Mucosa of descending colon (tissue), 3 donors: Measurements from ENCODE around the gene MYOZ3. TPM values are rescaled to one million over a fixed set of nuclear protein-coding genes. Genes with fewer than 3 reads are reported as not detected.

Experiments
- ATAC-seq: fragments of 200-7000 bp; cut with Tn5 transposase; one replicate; pipeline ENCODE4 v1.9.1; 2020; ENCODE audit warnings: mild to moderate bottlenecking, moderate library complexity
- DNase-seq, 3 donors: peaks; one replicate each; pipeline ENCODE4 v3.0.0-alpha.2; 2020
- H3K36me3 ChIP-seq: fragments of 200-600 bp; one replicate; pipeline ENCODE4 v1.8.0; 2021; ENCODE audit warnings: low read depth, mild to moderate bottlenecking
- H3K4me1 ChIP-seq: fragments of 200-600 bp; one replicate; pipeline ENCODE4 v1.8.0; 2021; ENCODE audit warnings: low read depth, mild to moderate bottlenecking
- H3K4me3 ChIP-seq: fragments of 200-600 bp; one replicate; pipeline ENCODE4 v1.8.0; 2021; ENCODE audit warnings: mild to moderate bottlenecking
- H3K9me3 ChIP-seq: fragments of 200-600 bp; one replicate; pipeline ENCODE4 v1.8.0; 2021; ENCODE audit warnings: mild to moderate bottlenecking
- intact Hi-C, 2 donors: fragments of 100-400 bp; cut with DNase I in 1 of 2; cut with micrococcal nuclease in 1 of 2; formaldehyde crosslinking; loops; one replicate each; pipeline versions ENCODE4 v1.11.0 to v1.11.1; 2022; cut with DNase I, micrococcal nuclease
- total RNA-seq, 3 donors: library from RNA; stranded (reverse); fragmentation: NEBNext Ultra II Directional in 2 of 3; extraction: Animal tissue kit (Norgen Biotek cat#: 25700) in 2 of 3; gene quantifications; one replicate each; pipeline versions ENCODE4 v1.2.1 to v1.2.4, GENCODE V29; 2021 to 2023
- TF ChIP-seq, protein P1 (sequence below): fragments of 200-600 bp; IDR thresholded peaks from one replicate; pipeline ENCODE4 v1.8.0; 2022; ENCODE audit warnings: antibody characterized with exemption, mild to moderate bottlenecking
- donor health status: DM: no; HTN: no; CAD: no; lungs with moderate emphysema.
- donor health status: DM: no; HTN: no; CAD: no.
- donor health status: DM: no; HTN: yes; CAD: no.

Gene MYOZ3
- total RNA-seq, 3 donors from 2014 or later = 0.09 to 0.48 (median 0.35) TPM

DNA sequence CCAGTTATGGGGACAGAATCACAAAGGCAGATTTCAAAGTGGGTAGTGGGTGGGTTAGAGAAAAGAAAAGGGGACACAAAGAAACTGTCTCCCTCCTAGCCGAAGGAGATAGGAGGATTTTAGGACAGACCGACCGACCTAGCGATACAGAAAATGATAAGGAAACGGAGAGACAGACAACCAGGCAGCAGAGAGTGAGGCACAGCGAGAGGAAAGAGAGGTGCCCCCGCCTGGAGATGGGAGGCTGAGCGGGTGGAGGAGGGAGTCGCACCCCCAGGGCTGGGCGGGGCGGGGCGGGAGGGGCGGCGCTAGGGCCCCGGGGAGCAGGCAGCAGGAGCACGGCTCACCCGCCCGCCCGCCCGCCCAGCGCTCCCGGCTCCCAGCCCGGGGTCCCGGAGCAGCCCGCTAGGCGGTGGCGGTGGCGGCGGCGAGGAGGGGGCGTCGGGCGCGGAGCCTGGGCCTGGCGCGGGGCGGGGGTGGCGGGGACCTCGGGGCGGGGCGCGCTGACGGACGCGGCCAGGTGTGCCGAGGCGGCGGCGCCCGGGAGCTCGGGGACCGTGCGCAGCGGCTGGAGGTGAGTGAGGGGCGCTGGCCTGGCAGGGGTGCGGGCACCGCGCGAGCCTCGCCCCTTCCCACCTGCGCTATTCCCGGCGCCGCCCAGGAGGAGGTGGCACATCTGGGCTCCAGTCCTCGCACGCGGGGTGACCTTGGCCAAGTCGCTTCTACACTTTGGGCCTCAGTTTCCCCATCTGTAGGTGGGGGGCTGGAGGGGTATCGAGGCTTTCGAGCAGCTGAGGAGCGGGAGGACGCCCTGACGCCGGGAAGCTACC, 36.5 kb upstream of the MYOZ3 start:
- peak in 2 of 3 donors; percentile 56 to 69 for DNase-seq
- H3K4me3 ChIP-seq = peak overlapping the region; percentile 42
- peak; percentile 58 for ATAC-seq
- peaks cover 11% of the 10 kb centered on the region for H3K4me1 ChIP-seq
- H3K36me3 ChIP-seq = no peaks in the 10 kb centered on the region
- TF ChIP-seq, protein P1, sequence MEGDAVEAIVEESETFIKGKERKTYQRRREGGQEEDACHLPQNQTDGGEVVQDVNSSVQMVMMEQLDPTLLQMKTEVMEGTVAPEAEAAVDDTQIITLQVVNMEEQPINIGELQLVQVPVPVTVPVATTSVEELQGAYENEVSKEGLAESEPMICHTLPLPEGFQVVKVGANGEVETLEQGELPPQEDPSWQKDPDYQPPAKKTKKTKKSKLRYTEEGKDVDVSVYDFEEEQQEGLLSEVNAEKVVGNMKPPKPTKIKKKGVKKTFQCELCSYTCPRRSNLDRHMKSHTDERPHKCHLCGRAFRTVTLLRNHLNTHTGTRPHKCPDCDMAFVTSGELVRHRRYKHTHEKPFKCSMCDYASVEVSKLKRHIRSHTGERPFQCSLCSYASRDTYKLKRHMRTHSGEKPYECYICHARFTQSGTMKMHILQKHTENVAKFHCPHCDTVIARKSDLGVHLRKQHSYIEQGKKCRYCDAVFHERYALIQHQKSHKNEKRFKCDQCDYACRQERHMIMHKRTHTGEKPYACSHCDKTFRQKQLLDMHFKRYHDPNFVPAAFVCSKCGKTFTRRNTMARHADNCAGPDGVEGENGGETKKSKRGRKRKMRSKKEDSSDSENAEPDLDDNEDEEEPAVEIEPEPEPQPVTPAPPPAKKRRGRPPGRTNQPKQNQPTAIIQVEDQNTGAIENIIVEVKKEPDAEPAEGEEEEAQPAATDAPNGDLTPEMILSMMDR = no peak
- no peaks in the 10 kb centered on the region for H3K9me3 ChIP-seq
- intact Hi-C loops = no loop called here

DNA sequence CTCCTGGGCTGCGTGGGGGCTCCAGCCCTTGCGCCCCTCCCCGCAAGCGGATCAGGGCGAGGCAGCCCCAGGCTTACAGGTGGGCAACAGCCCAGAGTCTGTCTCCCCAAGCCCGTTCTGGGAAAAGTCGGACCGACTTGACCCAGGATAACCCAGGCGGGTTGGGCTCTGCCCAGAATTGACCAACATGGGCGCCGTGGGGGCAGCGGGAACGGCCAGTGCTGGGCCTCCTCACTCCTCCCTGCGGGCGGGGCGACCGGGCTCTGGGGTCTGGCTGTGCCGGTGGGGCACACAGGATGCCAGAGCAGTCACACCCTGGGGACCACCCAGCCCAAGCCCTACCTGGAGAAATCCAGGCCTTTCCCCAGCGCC, 35.9 kb upstream of the MYOZ3 start:
- no peaks in the 10 kb centered on the region for H3K9me3 ChIP-seq
- TF ChIP-seq, protein P1 = no peak
- intact Hi-C loops = no loop called here
- ATAC-seq = peak; percentile 31
- peak overlapping the region; percentile 42 for H3K4me3 ChIP-seq
- peaks cover 11% of the 10 kb centered on the region for H3K4me1 ChIP-seq
- no peaks in the 10 kb centered on the region for H3K36me3 ChIP-seq
- peak in 2 of 3 donors; percentile 41 to 69 for DNase-seq

DNA sequence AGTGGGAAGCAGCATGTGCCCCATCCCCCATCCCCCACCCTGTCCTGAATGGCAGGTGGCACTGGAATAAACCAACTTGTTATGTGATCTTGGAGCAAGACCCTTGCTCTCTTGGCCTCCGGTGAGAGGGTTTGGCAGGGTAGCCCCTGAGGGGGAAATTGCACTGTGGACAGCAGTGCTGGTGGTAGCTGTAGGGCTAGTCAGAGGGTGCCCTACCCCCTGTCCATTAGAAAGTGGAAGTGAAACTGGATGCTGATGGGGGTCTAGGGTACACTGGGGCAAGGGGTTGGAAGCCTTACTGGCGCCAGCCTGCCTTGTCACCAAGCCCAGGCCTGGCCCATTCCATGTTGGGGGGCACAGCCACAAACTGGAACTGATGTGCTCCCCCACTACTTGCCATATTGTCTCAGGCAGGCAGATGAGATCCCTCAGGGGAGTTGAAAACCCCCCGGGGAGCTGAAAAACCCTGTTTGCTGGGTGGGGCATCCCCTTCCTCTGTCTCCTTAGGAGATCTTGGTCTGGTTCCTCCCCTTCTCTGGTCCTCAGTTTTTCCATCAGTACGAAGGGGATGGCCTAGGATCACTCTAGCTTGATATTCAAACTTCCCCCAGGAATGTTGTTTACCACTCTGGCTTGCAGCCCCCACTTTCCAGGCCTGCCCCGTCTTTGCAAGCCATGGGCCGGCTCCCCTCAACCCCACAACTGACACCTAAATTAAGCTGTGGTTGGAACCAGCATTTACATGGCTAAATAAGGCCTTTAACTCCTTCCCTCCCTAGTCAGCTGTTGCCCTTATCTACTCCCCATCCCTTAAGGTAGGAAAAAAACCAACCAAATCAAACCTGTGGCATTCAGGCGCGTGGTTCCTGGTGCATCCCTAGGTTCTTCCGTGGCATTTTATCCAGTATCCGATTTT, 35.0 kb upstream of the MYOZ3 start:
- intact Hi-C loops = no loop called here
- TF ChIP-seq, protein P1 = no peak
- H3K4me1 ChIP-seq = peaks cover 11% of the 10 kb centered on the region

DNA sequence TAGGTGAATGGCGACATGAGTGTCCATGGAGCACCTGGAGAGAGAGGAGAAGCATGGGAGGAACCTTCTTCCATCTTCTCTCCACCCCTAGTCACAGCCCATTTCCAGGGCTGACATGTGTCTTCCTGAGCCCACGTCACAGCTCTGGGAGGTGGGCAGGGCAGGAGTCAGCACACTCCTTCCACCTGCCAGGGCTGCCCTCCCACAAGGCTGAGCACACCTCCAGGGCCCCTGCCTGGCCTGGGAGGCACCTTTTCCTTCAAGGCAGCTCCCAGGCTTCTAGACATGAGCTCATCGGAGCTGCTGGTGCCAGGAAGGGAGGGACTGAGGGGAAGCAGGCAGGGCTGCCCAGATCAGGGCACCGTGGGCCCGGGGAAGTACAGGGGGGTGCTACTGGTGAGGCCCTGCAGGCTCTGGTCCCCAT, 34.2 kb upstream of the MYOZ3 start:
- H3K9me3 ChIP-seq = no peaks in the 10 kb centered on the region
- H3K36me3 ChIP-seq = no peaks in the 10 kb centered on the region
- TF ChIP-seq, protein P1 = no peak
- ATAC-seq = peak; percentile 69
- H3K4me3 ChIP-seq = no peak overlapping the region
- intact Hi-C loops = no loop called here
- peaks cover 11% of the 10 kb centered on the region for H3K4me1 ChIP-seq
- peak in 2 of 3 donors; percentile 63 to 66 for DNase-seq

More for the DNA sequence above, 35.0 kb upstream of the MYOZ3 start:
- Histone ChIP-seq H3K4me3 (peak overlapping the region; percentile 42), H3K36me3 (no peaks in the 10 kb centered on the region), H3K9me3 (no peaks in the 10 kb centered on the region)
- DNase-seq (peak in 1 of 3 donors; percentile 41), ATAC-seq (peak; percentile 8)

DNA sequence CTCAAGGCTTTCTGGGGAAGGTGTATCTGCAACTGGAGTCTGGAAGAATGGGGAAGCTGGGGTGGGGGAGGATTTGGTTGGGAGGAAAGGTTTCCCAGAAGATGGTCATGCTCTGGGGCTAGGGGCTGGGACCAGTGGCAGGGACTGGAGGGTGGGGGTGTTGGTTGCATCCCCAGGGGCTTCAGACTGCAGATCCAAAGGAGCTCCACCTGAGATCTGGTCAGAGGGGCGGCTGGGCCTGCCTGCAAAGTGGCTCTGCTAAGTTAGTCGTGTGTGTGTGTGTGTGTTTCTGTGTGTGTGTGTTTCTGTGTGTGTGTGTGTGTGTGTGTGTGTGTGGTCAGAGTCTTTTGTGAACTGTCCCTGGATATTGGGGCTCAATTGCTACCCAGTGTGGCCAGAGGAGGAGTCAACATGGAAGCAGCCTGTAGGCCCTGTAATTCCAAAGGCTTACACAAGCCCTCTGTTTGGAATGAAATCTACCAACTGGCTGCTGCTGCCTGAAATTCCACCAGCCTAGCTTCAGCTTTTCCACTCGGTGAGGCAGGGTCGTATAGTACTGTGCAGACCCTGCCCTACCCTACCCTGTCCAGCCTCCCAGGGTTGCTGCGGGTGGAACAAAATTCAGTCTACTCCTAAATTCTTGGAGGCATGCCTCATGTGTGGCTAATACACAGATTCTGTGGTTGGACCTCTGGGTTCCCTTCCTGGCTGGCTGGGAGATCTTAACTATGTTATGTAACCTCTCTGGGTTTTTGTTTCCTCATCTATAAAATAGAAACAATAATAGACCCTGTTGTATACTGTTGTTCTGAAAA, 33.1 kb upstream of the MYOZ3 start:
- Histone ChIP-seq H3K36me3 (no peaks in the 10 kb centered on the region), H3K4me3 (no peak overlapping the region), H3K4me1 (peaks cover 11% of the 10 kb centered on the region), H3K9me3 (no peaks in the 10 kb centered on the region)
- TF ChIP-seq, protein P1 = no peak
- ATAC-seq (no peak), DNase-seq (no peak)
- intact Hi-C loops = no loop called here
